Vagina (tissue), 2 donors: Measurements from ENCODE around the gene POLR3E. TPM values are rescaled to one million over a fixed set of nuclear protein-coding genes. Genes with fewer than 3 reads are reported as not detected.
A peak's percentile ranks its signal among the peaks of the same experiment; 100 is the strongest.

ENCODE experiments used
- DNase-seq, 2 donors: peaks; one replicate each; pipeline ENCODE4 v3.0.0-alpha.2; 2017; ENCODE audit errors: extremely low spot score in 2 of 2
- H3K27ac ChIP-seq: fragments of 200-600 bp; sonication (generic); one replicate; pipeline ENCODE4 v1.5.1; 2019
- H3K27me3 ChIP-seq: fragments of 200-600 bp; sonication (generic); one replicate; pipeline ENCODE4 v1.5.1; 2019
- H3K36me3 ChIP-seq, 2 donors: fragments of 200-600 bp; sonication (generic); one replicate each; pipeline ENCODE4 v1.5.1; 2017 to 2019
- H3K4me1 ChIP-seq: fragments of 200-600 bp; sonication (generic); one replicate; pipeline ENCODE4 v1.5.1; 2019
- H3K4me3 ChIP-seq, 2 donors: fragments of 200-600 bp; sonication (generic); 1 replicate in 1 of 2; 2 replicates in 1 of 2; pipeline ENCODE4 v1.5.1; 2016 to 2019
- H3K9me3 ChIP-seq: fragments of 200-600 bp; sonication (generic); one replicate; pipeline ENCODE4 v1.5.1; 2019
- CTCF ChIP-seq, 3 experiments: fragments of 450-650 bp in 2 of 3; fragments of 200-600 bp in 1 of 3; sonication (generic) in 1 of 3; IDR thresholded peaks; one replicate each; pipeline ENCODE4 v1.5.1; 2017 to 2019; ENCODE audit warnings: antibody characterized with exemption in 3 of 3, mild to moderate bottlenecking in 2 of 3, moderate library complexity in 2 of 3
- POLR2A ChIP-seq, 2 donors: fragments of 450-650 bp; IDR thresholded peaks; one replicate each; pipeline ENCODE4 v1.6.1; 2017; ENCODE audit warnings: antibody characterized with exemption in 2 of 2, mild to moderate bottlenecking in 2 of 2, moderate library complexity in 2 of 2
- POLR2AphosphoS5 ChIP-seq, 2 donors: sonication (generic); formaldehyde crosslinking; IDR thresholded peaks; one replicate each; pipeline ENCODE4 v1.9.0; 2017; ENCODE audit warnings: antibody characterized with exemption in 2 of 2, mild to moderate bottlenecking in 2 of 2, low read depth in 1 of 2; ENCODE audit not compliant: insufficient read depth in 1 of 2
- intact Hi-C: fragments of 100-400 bp; cut with DNase I; formaldehyde crosslinking; loops from one replicate; pipeline ENCODE4 v1.15.1; 2023
- total RNA-seq: library from RNA; depleted of rRNA; stranded (reverse); fragments of >200 nt; gene quantifications from one replicate; pipeline ENCODE4 v1.2.3, GENCODE V29; 2016

POLR3E gene, protein sequence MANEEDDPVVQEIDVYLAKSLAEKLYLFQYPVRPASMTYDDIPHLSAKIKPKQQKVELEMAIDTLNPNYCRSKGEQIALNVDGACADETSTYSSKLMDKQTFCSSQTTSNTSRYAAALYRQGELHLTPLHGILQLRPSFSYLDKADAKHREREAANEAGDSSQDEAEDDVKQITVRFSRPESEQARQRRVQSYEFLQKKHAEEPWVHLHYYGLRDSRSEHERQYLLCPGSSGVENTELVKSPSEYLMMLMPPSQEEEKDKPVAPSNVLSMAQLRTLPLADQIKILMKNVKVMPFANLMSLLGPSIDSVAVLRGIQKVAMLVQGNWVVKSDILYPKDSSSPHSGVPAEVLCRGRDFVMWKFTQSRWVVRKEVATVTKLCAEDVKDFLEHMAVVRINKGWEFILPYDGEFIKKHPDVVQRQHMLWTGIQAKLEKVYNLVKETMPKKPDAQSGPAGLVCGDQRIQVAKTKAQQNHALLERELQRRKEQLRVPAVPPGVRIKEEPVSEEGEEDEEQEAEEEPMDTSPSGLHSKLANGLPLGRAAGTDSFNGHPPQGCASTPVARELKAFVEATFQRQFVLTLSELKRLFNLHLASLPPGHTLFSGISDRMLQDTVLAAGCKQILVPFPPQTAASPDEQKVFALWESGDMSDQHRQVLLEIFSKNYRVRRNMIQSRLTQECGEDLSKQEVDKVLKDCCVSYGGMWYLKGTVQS
- total RNA-seq = 38.5 TPM

DNA sequence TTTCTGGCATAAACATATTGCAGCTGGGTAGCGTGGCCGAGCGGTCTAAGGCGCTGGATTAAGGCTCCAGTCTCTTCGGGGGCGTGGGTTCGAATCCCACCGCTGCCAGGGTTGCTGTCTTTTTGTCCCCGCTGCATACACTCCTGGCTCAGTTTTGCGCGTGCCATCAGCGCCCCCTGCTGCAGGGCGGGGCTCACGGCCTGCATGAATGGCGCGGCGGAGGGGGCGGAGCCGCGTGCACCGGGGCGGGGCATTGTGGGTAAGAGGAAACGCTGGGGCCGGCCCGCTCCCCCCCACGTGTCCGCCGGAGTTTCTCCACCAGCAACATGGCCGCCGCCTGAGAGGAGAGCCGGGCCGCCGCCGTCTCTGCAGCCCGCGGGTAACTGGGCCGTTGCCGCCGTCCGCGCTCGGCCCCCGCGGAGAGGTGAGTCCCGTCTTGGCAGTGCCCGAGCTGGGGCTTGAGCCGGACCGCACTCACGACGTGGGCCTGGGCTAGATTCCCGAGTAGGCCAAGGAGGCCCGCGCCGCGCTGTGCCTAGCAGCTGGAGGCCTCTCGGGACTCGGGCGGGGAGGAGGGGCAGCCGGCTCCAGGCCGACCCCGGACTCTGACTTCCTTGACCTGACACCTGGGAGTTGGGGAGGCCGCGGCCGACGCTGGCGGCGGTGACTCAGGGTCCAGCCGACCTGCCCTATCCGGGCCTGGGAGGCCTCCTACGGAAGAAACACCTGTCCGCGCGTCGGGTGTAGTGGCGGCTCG is at the start of gene POLR3E:
Gene POLR3E, plus strand, starts transcription at position 296 of the 757 bp plus-strand sequence. CDS start 5,560 bp downstream, outside the sequence.
- no peaks in the 10 kb centered on the region for H3K27me3 ChIP-seq
- intact Hi-C loops = loop anchor here (2.0 to 5.0 kb wide), 2 partner anchors 100 to 290 kb away; partner anchors contain the start of gene MOSMO

DNA sequence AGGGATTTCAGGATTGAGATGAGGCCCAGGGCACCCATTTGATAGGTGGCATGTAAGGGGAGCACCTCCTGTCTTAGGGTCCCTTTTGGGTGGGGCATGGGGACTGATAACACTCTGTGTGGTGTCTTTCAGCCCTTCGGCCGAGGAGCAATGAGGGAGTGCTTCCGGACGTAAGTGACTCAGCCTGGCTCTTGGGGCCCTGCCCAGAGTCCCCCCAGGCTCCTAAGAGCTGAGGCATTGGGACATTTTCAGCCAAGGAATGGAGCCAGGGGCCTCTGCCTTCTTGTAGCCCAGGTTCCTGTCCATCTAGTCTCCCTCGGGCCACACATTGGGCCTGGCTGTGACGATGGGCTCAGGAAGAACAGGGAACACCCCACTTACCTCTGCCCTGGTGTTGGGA is 46.7 kb upstream of the POLR3E start:
- H3K9me3 ChIP-seq = no peaks in the 10 kb centered on the region
- H3K36me3 ChIP-seq = peaks cover 0 to 68% of the 10 kb centered on the region in 2 donors
- no peak overlapping the region for H3K27ac ChIP-seq
- H3K4me1 ChIP-seq = no peaks in the 10 kb centered on the region
- H3K27me3 ChIP-seq = no peaks in the 10 kb centered on the region
- DNase-seq = no peak
- H3K4me3 ChIP-seq = no peak overlapping the region
- TF ChIP-seq POLR2A (IDR thresholded peaks at IDR 0.05) (no peak), POLR2AphosphoS5 (IDR thresholded peaks at IDR 0.05; ENCODE audit: insufficient read depth in 1 of 2, low read depth in 1 of 2) (no peak), CTCF (IDR thresholded peaks at IDR 0.05) (no peak)
- intact Hi-C loops = no loop called here

More for the DNA sequence above, at the start of gene POLR3E:
- no peaks in the 10 kb centered on the region for H3K9me3 ChIP-seq
- peaks cover 0 to 3% of the 10 kb centered on the region in 2 donors for H3K36me3 ChIP-seq
- peak within 1 kb of the TSS; percentile 97 for H3K27ac ChIP-seq
- peak; percentile 97 to 99 for DNase-seq
- H3K4me1 ChIP-seq = peaks cover 25% of the 10 kb centered on the region
- H3K4me3 ChIP-seq = peak within 1 kb of the TSS; percentile 65 to 96
- TF ChIP-seq POLR2A (IDR thresholded peaks at IDR 0.05) (peak in 1 of 2 donors; percentile 60), POLR2AphosphoS5 (IDR thresholded peaks at IDR 0.05; ENCODE audit: insufficient read depth in 1 of 2, low read depth in 1 of 2) (peak; percentile 88 to 97), CTCF (IDR thresholded peaks at IDR 0.05) (peak; percentile 91 to 99 (median 96))

DNA sequence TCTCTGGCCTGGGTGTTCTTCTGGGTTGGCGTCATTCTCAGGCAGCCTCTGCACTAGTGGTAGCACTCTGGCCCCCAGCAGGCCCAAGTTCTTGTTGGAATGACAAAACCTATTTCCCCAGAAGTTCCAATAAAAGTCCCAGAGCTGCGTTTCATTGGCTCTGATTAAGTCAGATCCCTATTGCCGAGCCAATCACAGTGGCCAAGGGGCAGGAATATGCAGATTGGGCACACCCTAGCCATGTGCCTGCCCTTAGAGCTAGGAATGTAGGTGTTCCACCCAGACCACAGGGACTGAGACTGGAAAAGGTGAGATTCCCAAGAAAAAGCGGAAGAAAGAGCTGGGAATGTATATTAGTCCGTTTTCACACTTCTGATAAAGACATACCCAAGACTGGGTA is 44.9 kb upstream of the POLR3E start:
- no peak for DNase-seq
- peaks cover 0 to 76% of the 10 kb centered on the region in 2 donors for H3K36me3 ChIP-seq

DNA sequence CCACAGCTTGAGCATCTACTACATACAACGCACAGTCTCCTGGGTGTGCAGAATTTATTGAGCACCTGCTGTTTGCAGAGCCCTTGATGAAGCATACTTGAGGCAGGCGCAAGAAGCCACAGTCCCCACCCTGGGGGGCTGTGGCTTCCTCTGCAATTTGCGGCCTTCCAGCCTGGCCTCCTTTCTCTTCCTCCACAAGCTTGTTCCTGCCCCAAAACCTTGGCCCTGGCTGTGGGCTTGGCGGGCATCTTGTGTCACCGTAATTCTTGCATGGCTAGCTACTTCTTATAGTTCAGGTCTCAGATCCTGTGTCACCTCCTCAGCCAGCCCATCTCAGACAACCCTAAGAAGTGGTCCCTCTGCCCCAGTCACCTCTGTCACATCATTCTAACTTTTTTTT is 43.9 kb upstream of the POLR3E start:
- H3K36me3 ChIP-seq = peaks cover 0 to 82% of the 10 kb centered on the region in 2 donors
- no peak for DNase-seq
- intact Hi-C loops = no loop called here
- H3K27ac ChIP-seq = no peak overlapping the region
- H3K9me3 ChIP-seq = no peaks in the 10 kb centered on the region
- H3K4me3 ChIP-seq = no peak overlapping the region
- no peaks in the 10 kb centered on the region for H3K4me1 ChIP-seq
- TF ChIP-seq POLR2AphosphoS5 (IDR thresholded peaks at IDR 0.05; ENCODE audit: insufficient read depth in 1 of 2, low read depth in 1 of 2) (no peak), CTCF (IDR thresholded peaks at IDR 0.05) (no peak), POLR2A (IDR thresholded peaks at IDR 0.05) (no peak)
- no peaks in the 10 kb centered on the region for H3K27me3 ChIP-seq

More for the DNA sequence above, 44.9 kb upstream of the POLR3E start:
- Histone ChIP-seq H3K9me3 (no peaks in the 10 kb centered on the region), H3K27ac (no peak overlapping the region), H3K4me1 (no peaks in the 10 kb centered on the region), H3K4me3 (no peak overlapping the region), H3K27me3 (no peaks in the 10 kb centered on the region)
- TF ChIP-seq CTCF (IDR thresholded peaks at IDR 0.05) (no peak), POLR2AphosphoS5 (IDR thresholded peaks at IDR 0.05; ENCODE audit: insufficient read depth in 1 of 2, low read depth in 1 of 2) (no peak), POLR2A (IDR thresholded peaks at IDR 0.05) (no peak)
- intact Hi-C loops = no loop called here
